Glutamatergic neuron (in vitro differentiated cells): ENCODE measurements around the gene PDCD1. TPM values are rescaled to one million over a fixed set of nuclear protein-coding genes. Genes with fewer than 3 reads are reported as not detected.

ENCODE experiments used
- DNase-seq: peaks from one replicate; pipeline ENCODE4 v3.0.0; 2022
- H3K27ac Mint-ChIP-seq: one replicate; pipeline ENCODE4 v1.8.0; 2020; ENCODE audit warnings: mild to moderate bottlenecking, mixed read lengths, inconsistent platforms; ENCODE audit not compliant: unreplicated experiment
- H3K27me3 Mint-ChIP-seq: one replicate; pipeline ENCODE4 v1.8.0; 2020; ENCODE audit warnings: mild to moderate bottlenecking, moderate library complexity, mixed read lengths, inconsistent platforms; ENCODE audit not compliant: unreplicated experiment
- H3K36me3 Mint-ChIP-seq: one replicate; pipeline ENCODE4 v1.8.0; 2020; ENCODE audit warnings: mild to moderate bottlenecking, mixed read lengths, inconsistent platforms; ENCODE audit not compliant: unreplicated experiment
- H3K4me1 Mint-ChIP-seq: one replicate; pipeline ENCODE4 v1.8.0; 2020; ENCODE audit warnings: mild to moderate bottlenecking, low read depth, mixed read lengths, inconsistent platforms; ENCODE audit not compliant: unreplicated experiment
- H3K4me3 Mint-ChIP-seq: one replicate; pipeline ENCODE4 v1.8.0; 2020; ENCODE audit warnings: mild to moderate bottlenecking, mixed read lengths, inconsistent platforms; ENCODE audit not compliant: unreplicated experiment
- H3K9me3 Mint-ChIP-seq: one replicate; pipeline ENCODE4 v1.8.0; 2020; ENCODE audit warnings: mild to moderate bottlenecking, moderate library complexity, mixed read lengths, inconsistent platforms; ENCODE audit not compliant: unreplicated experiment
- CTCF ChIP-seq: fragments of 200-600 bp; sonication (generic); IDR thresholded peaks from one replicate; pipeline ENCODE4 v1.5.0; 2021; ENCODE audit not compliant: partially characterized antibody, unreplicated experiment
- total RNA-seq: library from RNA; stranded (reverse); fragmentation: NEBNext Ultra II Directional; extraction: Animal tissue kit (Norgen Biotek cat#: 25700); gene quantifications from one replicate; pipeline ENCODE4 v1.2.1, GENCODE V29; 2021; ENCODE audit not compliant: unreplicated experiment

PDCD1 gene
- total RNA-seq, 1 donor from 2014 or later, result not detected

GRCh38 chr2:241860184-241861078 is 1.7 kb upstream of the PDCD1 start:
- no peak for TF ChIP-seq CTCF
- peak; percentile 22 for DNase-seq
- Mint-ChIP-seq H3K9me3 (peaks cover 15% of the 10 kb centered on the region), H3K4me3 (no peak overlapping the region), H3K4me1 (peaks cover 16% of the 10 kb centered on the region), H3K27me3 (peaks cover 9% of the 10 kb centered on the region), H3K27ac (no peak overlapping the region), H3K36me3 (peaks cover 15% of the 10 kb centered on the region)

- peak; percentile 24 for TF ChIP-seq CTCF
- peak; percentile 63 for DNase-seq
- H3K27ac Mint-ChIP-seq, result no peak overlapping the region
These were observed 916 bp upstream of the PDCD1 start for GRCh38 chr2:241859436-241860183.

GRCh38 chr2:241859017-241859435 is 332 bp upstream of the PDCD1 start:
- Mint-ChIP-seq H3K27ac (no peak overlapping the region), H3K9me3 (peaks cover 4% of the 10 kb centered on the region), H3K36me3 (peaks cover 1% of the 10 kb centered on the region), H3K27me3 (peaks cover 2% of the 10 kb centered on the region), H3K4me3 (no peak overlapping the region), H3K4me1 (peaks cover 3% of the 10 kb centered on the region)
- peak; percentile 25 for DNase-seq
- no peak for TF ChIP-seq CTCF

More at GRCh38 chr2:241859436-241860183, 916 bp upstream of the PDCD1 start:
- Mint-ChIP-seq H3K9me3 (peaks cover 10% of the 10 kb centered on the region), H3K4me3 (no peak overlapping the region), H3K27me3 (peaks cover 8% of the 10 kb centered on the region), H3K4me1 (peaks cover 8% of the 10 kb centered on the region), H3K36me3 (peaks cover 7% of the 10 kb centered on the region)

- H3K36me3 Mint-ChIP-seq, result no peaks in the 10 kb centered on the region
- H3K4me3 Mint-ChIP-seq, result no peak overlapping the region
- DNase-seq, result peak; percentile 13
- H3K4me1 Mint-ChIP-seq, result no peaks in the 10 kb centered on the region
- TF ChIP-seq CTCF, result no peak
- H3K27me3 Mint-ChIP-seq, result peaks cover 4% of the 10 kb centered on the region
- H3K27ac Mint-ChIP-seq, result no peak overlapping the region
- H3K9me3 Mint-ChIP-seq, result peaks cover 4% of the 10 kb centered on the region
These were observed 1.0 kb downstream of the PDCD1 start for GRCh38 chr2:241857572-241858121.
